BJ (cell line): ENCODE data around the gene LRMDA. TPM values are rescaled to one million over a fixed set of nuclear protein-coding genes. Genes with fewer than 3 reads are reported as not detected.

Source experiments
- CTCF ChIA-PET: fragments of 350-600 bp; formaldehyde crosslinking; extraction: SDS; loops from one replicate; lab custom pipeline; 2021; ENCODE audit warnings: antibody characterized with exemption, inconsistent platforms; lab: Yijun Ruan, JAX
- POLR2A ChIA-PET: fragments of 300-600 bp; sonication (Branson Sonifier 250); formaldehyde crosslinking; extraction: SDS; loops from one replicate; lab custom pipeline; 2021; ENCODE audit warnings: antibody characterized with exemption; lab: Charles Lee
- DNase-seq: peaks from one replicate; pipeline ENCODE4 v3.0.0-alpha.2; 2011; ENCODE audit warnings: low read depth
- H3K27me3 ChIP-seq: 2 replicates; pipeline ENCODE4 v1.6.0; 2011; ENCODE audit warnings: low read length; ENCODE audit not compliant: control insufficient read depth, insufficient read depth
- H3K36me3 ChIP-seq: 2 replicates; pipeline ENCODE4 v1.5.1; 2011; ENCODE audit warnings: low read length; ENCODE audit not compliant: control insufficient read depth, insufficient read depth
- H3K4me3 ChIP-seq: 2 replicates; pipeline ENCODE4 v1.5.1; 2011; ENCODE audit warnings: low read depth, mild to moderate bottlenecking, control low read depth, low read length
- polyA plus RNA-seq: library from polyadenylated mRNA; depleted of rRNA; stranded (reverse); fragments of >200 nt; gene quantifications from 2 replicates; pipeline ENCODE4 v1.2.3, GENCODE V29; 2011
- TF ChIP-seq, protein P1 (sequence below): IDR thresholded peaks from 2 replicates; pipeline ENCODE4 v1.5.1; 2011; ENCODE audit warnings: low read depth, mild to moderate bottlenecking, control low read depth, inconsistent platforms, low read length, moderate library complexity; ENCODE audit not compliant: insufficient read depth

The LRMDA gene
- polyA plus RNA-seq, 1 experiment = not detected

DNA sequence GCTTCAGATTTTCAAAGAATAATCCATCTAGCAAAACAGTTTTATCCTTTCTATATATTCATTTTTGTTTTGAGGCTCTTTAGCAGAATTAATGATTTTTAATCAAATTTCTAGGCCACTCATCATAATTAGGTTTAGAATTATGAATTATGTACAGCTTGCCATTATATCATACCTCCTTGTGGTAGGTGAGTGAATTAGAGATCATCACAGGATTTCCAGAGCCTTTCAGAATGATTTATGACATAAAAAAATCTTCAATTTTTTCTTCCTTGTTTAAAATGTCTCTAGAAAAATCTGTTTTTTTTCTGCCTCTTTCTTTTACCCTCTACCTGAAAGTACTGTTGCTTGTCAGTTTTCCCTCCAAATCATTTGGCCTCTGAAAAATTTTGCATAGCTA lies 433.3 kb downstream of the LRMDA start:
- TF ChIP-seq, protein P1, sequence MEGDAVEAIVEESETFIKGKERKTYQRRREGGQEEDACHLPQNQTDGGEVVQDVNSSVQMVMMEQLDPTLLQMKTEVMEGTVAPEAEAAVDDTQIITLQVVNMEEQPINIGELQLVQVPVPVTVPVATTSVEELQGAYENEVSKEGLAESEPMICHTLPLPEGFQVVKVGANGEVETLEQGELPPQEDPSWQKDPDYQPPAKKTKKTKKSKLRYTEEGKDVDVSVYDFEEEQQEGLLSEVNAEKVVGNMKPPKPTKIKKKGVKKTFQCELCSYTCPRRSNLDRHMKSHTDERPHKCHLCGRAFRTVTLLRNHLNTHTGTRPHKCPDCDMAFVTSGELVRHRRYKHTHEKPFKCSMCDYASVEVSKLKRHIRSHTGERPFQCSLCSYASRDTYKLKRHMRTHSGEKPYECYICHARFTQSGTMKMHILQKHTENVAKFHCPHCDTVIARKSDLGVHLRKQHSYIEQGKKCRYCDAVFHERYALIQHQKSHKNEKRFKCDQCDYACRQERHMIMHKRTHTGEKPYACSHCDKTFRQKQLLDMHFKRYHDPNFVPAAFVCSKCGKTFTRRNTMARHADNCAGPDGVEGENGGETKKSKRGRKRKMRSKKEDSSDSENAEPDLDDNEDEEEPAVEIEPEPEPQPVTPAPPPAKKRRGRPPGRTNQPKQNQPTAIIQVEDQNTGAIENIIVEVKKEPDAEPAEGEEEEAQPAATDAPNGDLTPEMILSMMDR = no peak
- no peak overlapping the region for H3K4me3 ChIP-seq
- DNase-seq = no peak
- POLR2A ChIA-PET = no interaction called here
- no peaks in the 10 kb centered on the region for H3K27me3 ChIP-seq
- CTCF ChIA-PET = interaction anchor here (0.7 kb wide), 1 partner anchor 76 kb away, joined by 3 read pairs; no protein-coding TSS in a partner anchor
- H3K36me3 ChIP-seq = no peaks in the 10 kb centered on the region

DNA sequence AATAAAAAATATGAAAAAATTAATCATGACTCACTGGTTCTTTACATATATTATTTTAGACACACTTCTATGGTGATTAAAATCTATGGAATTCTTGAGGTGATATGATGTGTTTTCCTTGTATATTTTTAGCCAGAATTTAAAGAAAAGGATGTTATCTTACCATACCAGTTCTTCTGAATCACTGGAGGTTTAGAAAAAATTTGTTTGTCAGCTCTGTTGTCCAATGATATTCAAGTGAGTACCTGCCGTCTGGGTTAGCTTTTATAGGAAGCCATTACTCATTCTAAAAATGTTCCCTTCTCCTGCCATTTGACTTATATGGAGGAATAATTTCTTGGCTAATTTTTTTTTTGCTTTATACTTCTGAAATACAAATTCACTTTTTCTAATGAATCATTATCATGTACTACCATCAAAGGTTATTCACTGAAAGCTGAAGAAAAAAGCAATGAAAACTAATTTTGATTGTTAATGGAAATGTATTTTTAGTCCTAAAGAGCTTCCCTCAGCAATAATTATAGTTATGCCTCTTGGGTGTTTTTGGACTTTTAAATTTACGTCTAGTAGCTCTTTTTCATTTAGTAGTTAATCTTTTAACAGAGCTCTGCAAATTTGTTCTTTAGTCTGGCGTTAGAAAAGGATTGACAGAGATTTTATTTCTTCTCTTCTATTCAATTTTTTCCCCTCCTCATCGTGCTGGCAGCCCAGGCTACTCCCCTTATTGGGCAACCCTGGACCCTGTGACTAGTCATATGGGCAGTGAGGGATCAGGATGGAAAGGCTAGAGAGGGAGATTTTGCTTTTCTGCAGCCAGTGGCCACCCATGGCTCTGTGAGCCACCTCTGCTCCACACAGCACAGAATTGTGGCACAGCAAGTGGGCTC lies 434.2 kb downstream of the LRMDA start:
- no peak for DNase-seq
- CTCF ChIA-PET = interaction anchor here (0.7 kb wide), 1 partner anchor 75 kb away, joined by 3 read pairs; no protein-coding TSS in a partner anchor
- Histone ChIP-seq H3K36me3 (no peaks in the 10 kb centered on the region), H3K4me3 (no peak overlapping the region), H3K27me3 (no peaks in the 10 kb centered on the region)
- POLR2A ChIA-PET = no interaction called here
- TF ChIP-seq, protein P1 = no peak

DNA sequence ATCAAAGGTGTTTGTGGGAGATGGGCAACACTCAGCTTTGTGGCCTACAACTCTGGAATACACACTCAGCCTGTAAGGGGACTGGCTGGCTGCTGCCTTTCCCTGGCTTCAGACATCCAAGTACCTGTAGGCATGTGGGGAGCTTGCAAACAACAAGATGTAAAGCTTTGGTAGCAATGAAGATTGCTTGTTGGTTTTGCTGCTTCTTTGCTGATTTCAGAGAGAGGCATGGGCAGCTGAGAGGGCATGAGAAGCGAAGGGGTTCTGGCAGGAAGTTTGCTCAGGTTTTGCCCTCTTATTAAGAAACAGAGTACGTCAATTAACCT lies 434.8 kb downstream of the LRMDA start:
- Histone ChIP-seq H3K36me3 (no peaks in the 10 kb centered on the region), H3K4me3 (no peak overlapping the region), H3K27me3 (no peaks in the 10 kb centered on the region)
- DNase-seq = no peak
- ChIA-PET CTCF (no interaction called here), POLR2A (no interaction called here)
- TF ChIP-seq, protein P1 = no peak

DNA sequence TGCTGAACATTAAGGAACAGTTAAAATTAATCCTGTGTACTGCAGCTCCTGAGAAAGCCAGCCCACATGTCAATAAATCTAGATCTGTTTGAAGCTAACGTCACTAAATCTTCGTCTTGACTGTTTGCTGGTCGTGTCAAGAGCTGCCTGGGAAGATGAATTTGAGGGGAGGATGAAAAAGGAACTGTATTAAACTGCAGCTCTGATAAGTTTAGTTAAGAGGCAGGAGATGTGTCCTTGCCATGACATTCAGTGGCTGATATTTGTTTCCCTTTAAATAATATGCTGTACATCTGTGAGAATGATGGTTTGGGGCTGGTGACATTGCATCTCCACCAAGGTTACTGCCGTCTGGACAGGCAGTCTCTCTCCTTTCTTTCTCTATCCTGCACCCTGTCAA lies 435.3 kb downstream of the LRMDA start:
- ChIA-PET CTCF (no interaction called here), POLR2A (no interaction called here)
- H3K4me3 ChIP-seq = no peak overlapping the region
- no peaks in the 10 kb centered on the region for H3K27me3 ChIP-seq
- TF ChIP-seq, protein P1 = no peak
- no peaks in the 10 kb centered on the region for H3K36me3 ChIP-seq
- DNase-seq = no peak

DNA sequence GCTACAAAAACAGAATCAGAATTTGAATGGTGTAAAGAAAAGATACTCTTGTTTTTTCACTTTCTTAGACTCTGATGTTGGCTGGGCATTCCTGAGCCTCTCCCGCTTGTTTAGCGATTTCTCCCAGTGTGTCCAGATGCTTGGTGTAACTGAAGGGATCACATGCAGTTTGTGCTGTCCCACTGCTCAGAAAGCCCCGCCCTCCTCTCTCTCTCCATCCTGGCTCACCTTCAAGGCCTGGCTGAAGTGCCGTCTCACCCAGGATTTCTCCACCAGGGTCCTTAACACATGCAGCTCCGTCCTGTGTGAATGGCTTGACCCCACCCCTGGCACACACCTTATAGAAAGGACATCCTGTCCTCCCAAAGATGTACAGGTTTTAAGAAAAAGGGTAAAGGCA lies 437.1 kb downstream of the LRMDA start:
- ChIA-PET POLR2A (no interaction called here), CTCF (no interaction called here)
- TF ChIP-seq, protein P1 = no peak
- DNase-seq = no peak
- Histone ChIP-seq H3K27me3 (no peaks in the 10 kb centered on the region), H3K4me3 (no peak overlapping the region), H3K36me3 (no peaks in the 10 kb centered on the region)
